GM19193 (cell line): Measurements from ENCODE around the gene FAM120B.

Source experiments
- POLR2A ChIP-seq: IDR thresholded peaks from 4 replicates; pipeline ENCODE4 v1.6.1; 2011; ENCODE audit not compliant: insufficient read depth, insufficient read length; ENCODE audit errors: extremely low read depth

Gene FAM120B

GRCh38 chr6:170368544-170368943 lies 62.0 kb downstream of the FAM120B start:
- TF ChIP-seq POLR2A = no peak

GRCh38 chr6:170369403-170369802 lies 62.8 kb downstream of the FAM120B start:
- TF ChIP-seq POLR2A = no peak

GRCh38 chr6:170370416-170370815 lies 63.9 kb downstream of the FAM120B start:
- TF ChIP-seq POLR2A = no peak

GRCh38 chr6:170371080-170371479 lies 64.5 kb downstream of the FAM120B start:
- no peak for TF ChIP-seq POLR2A

GRCh38 chr6:170371588-170371987 lies 65.0 kb downstream of the FAM120B start:
- TF ChIP-seq POLR2A = no peak

GRCh38 chr6:170372380-170373325 lies 66.1 kb downstream of the FAM120B start:
- no peak for TF ChIP-seq POLR2A

- TF ChIP-seq POLR2A = no peak
These were observed 68.2 kb downstream of the FAM120B start for GRCh38 chr6:170374571-170375444.

- TF ChIP-seq POLR2A = no peak
These were observed 69.1 kb downstream of the FAM120B start for GRCh38 chr6:170375661-170376060.

GRCh38 chr6:170376386-170377043 lies 70.0 kb downstream of the FAM120B start:
- TF ChIP-seq POLR2A = no peak

- no peak for TF ChIP-seq POLR2A
These were observed 71.9 kb downstream of the FAM120B start for GRCh38 chr6:170378502-170378901.

- no peak for TF ChIP-seq POLR2A
These were observed 75.0 kb downstream of the FAM120B start for GRCh38 chr6:170381562-170381961.

GRCh38 chr6:170383466-170384035 lies 77.0 kb downstream of the FAM120B start:
- TF ChIP-seq POLR2A = no peak

- TF ChIP-seq POLR2A = no peak
These were observed 78.9 kb downstream of the FAM120B start for GRCh38 chr6:170385506-170385905.

GRCh38 chr6:170388113-170388512 lies 81.6 kb downstream of the FAM120B start:
- no peak for TF ChIP-seq POLR2A

GRCh38 chr6:170393033-170393432 lies 86.5 kb downstream of the FAM120B start:
- TF ChIP-seq POLR2A = no peak
